Uterus (tissue), 2 donors: ENCODE results near the gene STUB1.

Experiments used
- POLR2A ChIP-seq, 2 donors: fragments of 450-650 bp; IDR thresholded peaks; one replicate each; pipeline ENCODE4 v1.6.1; 2016; ENCODE audit warnings: antibody characterized with exemption in 2 of 2, mild to moderate bottlenecking in 1 of 2, moderate library complexity in 1 of 2
- TF ChIP-seq, protein P1 (sequence below), 4 experiments: fragments of 200-600 bp in 2 of 4; fragments of 450-650 bp in 2 of 4; sonication (generic) in 2 of 4; IDR thresholded peaks; one replicate each; pipeline ENCODE4 v1.5.1; 2016 to 2019; ENCODE audit warnings: antibody characterized with exemption in 4 of 4, mild to moderate bottlenecking in 2 of 4, moderate library complexity in 1 of 4

- TF ChIP-seq, protein P1, sequence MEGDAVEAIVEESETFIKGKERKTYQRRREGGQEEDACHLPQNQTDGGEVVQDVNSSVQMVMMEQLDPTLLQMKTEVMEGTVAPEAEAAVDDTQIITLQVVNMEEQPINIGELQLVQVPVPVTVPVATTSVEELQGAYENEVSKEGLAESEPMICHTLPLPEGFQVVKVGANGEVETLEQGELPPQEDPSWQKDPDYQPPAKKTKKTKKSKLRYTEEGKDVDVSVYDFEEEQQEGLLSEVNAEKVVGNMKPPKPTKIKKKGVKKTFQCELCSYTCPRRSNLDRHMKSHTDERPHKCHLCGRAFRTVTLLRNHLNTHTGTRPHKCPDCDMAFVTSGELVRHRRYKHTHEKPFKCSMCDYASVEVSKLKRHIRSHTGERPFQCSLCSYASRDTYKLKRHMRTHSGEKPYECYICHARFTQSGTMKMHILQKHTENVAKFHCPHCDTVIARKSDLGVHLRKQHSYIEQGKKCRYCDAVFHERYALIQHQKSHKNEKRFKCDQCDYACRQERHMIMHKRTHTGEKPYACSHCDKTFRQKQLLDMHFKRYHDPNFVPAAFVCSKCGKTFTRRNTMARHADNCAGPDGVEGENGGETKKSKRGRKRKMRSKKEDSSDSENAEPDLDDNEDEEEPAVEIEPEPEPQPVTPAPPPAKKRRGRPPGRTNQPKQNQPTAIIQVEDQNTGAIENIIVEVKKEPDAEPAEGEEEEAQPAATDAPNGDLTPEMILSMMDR (IDR thresholded peaks at IDR 0.05): no peak
- TF ChIP-seq POLR2A (IDR thresholded peaks at IDR 0.05): no peak
Observed at GRCh38 chr16:700684-701584, 20.7 kb downstream of the STUB1 start.
